GM19397 (cell line): Measurements from ENCODE around the gene ARID3A.
"Not testable (repeated sequence)": the region's sequence is repeated elsewhere in the genome, so short reads cannot be mapped to it uniquely, and the experiment has no call there.

ENCODE experiments used
- ATAC-seq: cut with Tn5 transposase; IDR thresholded peaks from one replicate; pipeline ENCODE4 v1.9.1; 2021; ENCODE audit warnings: mild to moderate bottlenecking, moderate library complexity; ENCODE audit not compliant: unreplicated experiment

ARID3A gene

DNA sequence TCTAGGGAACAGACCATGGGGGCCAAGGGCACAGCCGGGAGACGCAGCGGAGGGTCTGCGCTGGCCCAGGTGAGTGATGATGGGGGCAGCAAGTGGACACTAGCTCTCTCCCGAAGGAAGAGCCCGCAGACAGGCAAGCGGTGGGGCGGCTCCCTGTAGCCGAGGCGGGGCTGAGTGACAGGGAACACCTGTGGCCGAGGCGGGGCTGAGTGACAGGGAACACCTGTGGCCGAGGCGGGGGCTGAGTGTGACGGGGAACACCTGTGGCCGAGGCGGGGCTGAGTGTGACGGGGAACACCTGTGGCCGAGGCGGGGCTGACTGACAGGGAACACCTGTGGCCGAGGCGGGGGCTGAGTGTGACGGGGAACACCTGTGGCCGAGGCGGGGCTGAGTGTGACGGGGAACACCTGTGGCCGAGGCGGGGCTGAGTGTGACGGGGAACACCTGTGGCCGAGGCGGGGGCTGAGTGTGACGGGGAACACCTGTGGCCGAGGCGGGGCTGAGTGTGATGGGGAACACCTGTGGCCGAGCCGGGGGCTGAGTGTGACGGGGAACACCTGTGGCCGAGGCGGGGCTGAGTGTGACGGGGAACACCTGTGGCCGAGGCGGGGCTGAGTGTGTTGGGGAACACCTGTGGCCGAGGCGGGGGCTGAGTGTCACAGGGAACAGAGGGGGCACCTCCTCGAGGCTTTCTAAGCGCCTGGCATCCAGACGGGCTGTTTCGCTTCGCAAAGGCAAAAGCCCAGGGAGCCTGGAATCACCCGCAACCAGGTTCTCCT, 34.2 kb upstream of the ARID3A start:
- not testable (repeated sequence) for ATAC-seq

- ATAC-seq: no peak
These were observed 33.5 kb upstream of the ARID3A start for GRCh38 chr19:892243-892893.

DNA sequence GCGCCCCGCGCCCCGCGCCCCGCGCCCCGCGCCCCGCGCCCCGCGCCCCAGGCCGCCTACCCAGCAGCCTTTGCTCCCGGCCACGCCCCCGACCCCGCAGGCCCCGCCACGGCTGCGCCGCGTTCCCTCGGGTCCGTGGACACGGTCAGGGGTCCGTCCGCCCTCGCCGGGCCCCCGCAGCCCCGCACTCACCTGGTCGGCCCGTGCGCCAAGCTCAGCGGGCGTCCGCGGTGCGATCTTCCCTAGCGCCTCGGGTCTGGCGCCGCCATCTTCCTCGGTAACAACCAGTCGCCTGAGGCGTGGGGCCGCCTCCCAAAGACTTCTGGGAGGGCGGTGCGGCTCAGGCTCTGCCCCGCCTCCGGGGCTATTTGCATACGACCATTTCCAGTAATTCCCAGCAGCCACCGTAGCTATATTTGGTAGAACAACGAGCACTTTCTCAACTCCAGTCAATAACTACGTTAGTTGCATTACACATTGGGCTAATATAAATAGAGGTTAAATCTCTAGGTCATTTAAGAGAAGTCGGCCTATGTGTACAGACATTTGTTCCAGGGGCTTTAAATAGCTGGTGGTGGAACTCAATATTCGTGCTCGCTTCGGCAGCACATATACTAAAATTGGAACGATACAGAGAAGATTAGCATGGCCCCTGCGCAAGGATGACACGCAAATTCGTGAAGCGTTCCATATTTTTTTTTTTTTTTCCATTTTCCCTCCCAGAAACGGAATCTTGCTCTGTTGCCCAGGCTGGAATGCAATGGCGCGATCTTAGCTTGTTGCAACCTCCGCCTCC, 32.7 kb upstream of the ARID3A start, which contains the start of the genes MED16 and RNU6-9:
Gene MED16, minus strand, starts transcription at position 294 of the 796 bp plus-strand sequence. CDS start 2,056 bp downstream, outside the sequence.
Gene RNU6-9, plus strand, starts transcription at position 591 of the 796 bp plus-strand sequence.
- peak; percentile 81 for ATAC-seq

- ATAC-seq: no peak
These were observed 29.4 kb upstream of the ARID3A start for GRCh38 chr19:896434-896833.

DNA sequence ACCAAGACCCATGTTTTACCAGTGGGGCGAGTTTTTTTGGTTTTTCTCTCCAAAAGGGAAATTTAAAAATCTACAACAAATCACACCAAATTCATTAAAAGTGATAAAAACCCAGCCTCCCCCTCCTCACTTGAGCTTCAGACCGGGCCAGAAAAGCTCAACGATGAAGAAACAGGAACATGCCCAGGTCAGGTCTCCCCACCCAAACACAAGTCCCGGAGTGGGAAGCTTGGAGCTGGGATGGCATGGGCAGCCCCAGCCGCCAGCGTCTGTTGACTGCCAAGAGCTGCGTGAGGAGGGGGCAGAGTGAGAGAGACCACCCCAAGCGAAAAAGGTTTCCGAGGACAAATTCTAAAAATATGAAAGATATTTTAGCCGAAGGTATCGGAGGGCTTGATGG, 28.8 kb upstream of the ARID3A start:
- ATAC-seq: no peak

- ATAC-seq: no peak
These were observed 28.3 kb upstream of the ARID3A start for GRCh38 chr19:897442-898039.

DNA sequence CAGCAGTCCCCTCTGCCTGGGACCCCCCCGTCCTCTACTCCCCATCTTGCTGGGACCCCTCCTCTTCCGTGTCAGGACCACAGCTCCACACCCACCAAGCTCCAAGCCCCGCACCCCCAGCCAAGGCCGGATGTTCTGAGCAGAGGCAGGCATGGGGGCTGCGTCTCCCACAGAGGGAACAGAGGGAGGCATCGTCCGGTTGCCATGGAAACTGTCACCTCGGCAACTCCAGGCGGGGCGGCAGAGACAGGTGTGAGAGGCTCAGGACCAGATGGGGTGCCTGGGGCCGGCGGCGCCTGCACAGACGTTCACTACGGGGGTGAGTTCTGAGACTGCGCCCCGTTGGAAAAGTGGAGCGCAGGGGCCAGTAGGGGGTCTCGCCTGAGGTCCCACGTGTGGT, 27.2 kb upstream of the ARID3A start:
- no peak for ATAC-seq

GRCh38 chr19:899336-900042, 26.3 kb upstream of the ARID3A start:
- no peak for ATAC-seq

DNA sequence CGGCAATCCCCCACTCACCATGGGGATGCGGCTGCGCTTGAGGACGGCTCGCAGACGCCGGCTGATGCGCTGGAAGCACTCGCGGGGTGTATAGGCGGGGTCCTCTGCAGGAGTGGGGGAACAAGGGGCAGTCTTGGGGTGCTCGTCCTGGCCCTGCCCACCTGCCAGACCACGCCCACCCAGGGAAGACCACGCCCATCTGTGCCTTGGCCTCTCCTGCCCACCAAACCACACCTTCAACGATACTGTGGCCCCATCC, 25.9 kb upstream of the ARID3A start:
- ATAC-seq: no peak

DNA sequence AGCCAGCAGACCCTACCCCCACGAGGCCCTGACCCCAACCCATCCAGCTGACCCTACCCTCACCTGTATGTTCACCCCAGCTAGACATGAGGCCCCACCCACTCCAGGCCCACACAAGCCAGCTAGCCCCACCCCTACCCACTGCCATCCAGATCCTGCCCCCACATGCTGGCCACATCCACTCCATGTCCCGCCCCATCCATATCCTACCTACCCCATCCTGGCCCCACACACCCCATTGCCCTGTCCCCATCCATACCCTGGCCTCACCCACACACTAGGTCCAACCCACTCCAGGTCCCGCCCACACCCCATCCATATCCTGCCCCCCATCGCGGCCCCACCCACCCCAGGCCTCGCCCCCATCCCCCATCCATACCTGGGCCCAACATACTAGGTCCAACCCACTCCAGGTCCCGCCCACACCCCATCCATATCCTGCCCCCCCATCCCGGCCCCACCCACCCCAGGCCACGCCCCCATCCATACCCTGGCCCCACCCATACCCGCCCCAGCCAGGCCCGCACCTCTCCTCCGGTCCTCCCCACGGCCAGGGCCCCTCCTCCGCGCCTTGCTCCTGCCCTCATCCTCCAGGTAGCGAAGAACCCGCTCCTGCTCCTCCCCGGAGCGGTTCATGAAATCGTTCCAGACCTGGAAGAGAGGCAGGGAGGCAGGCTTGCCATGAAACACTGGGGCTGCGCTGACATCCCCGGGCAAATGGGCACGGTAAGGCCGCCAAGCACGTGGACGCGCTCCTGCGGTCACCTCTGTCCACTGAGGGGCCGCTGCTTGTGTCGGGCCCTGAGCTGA, 25.3 kb upstream of the ARID3A start:
- no peak for ATAC-seq

DNA sequence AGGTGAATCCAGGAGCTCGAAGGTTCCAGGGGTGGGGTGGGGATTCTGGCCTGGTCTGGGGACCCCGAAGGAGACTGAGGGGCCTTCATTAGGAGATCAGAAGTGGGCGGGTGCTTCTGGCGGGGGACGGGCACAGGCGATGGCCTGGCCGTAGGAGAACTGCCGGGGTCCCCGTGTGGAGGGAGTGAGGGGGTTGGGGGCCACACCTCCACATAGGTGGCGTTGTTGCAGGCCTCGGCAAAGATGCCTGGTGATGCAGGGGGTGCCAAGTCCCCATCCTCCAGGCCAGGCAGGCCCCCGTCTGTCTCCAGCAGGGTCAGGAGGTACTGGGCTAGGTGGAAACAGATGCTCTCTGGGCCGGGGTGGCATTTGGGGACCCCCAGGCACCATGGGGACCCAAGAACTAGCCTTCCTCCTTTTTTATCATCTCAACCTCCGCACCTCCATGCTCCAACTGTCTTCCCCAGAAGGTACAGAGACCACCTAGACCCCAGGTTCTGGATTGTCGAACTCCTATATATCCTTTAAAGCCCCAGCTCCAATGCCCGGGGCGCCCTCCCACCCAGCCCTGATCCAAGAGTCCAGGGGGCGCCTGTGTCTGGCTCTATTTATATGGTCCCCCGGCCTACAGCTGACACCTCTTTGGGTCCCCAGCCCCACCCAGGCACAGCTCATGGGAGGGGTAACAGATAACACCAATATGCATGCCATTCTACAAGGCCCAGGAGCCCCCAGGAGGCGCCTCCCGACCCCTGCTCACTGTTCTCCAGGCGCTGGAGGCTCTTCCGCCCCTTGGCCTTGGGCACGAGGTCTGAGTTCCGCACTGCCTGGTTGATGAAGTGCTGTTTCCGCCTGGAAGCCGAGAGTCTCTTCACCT, 24.4 kb upstream of the ARID3A start:
- no peak for ATAC-seq

DNA sequence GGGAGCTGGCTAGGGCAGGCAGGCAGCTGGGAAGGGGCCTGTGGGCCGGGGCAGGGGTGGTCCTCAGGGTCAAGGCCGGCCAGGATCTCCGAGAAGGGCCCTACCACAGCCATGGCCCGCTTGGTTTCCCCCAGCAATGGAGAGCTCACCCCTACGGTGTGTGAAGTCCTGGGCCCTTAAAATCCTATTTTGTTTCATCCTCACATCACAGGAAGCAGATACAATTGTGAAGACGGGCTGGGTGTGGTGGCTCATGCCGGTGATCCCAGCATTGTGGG, 23.8 kb upstream of the ARID3A start:
- no peak for ATAC-seq

GRCh38 chr19:902446-903226, 23.2 kb upstream of the ARID3A start:
- ATAC-seq: no peak

DNA sequence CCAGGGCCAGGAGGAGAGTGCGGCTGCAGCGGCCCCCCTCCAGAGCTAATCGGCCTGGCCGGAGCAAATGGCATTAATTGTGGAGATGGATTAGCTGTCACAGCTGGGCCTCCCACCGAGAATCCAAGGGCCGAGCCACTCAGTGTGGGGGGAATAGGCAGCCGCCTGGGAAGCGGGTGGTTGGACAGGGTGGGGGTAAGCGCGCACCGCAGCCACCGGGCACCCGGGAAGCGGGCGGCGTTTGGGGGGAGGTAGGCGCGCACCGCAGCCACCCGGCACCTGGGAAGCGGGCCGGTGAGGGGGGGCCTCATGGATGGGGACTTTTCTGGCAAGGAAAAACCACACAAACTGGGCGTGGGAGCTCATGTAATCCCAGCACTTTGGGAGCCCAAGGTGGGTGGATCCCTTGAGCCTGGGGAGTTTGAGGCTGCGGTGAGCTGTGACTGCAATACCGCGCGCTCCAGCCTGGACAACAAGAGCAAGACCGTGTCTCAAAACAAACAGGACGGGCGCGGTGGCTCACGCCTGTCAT, 22.5 kb upstream of the ARID3A start:
- no peak for ATAC-seq

- ATAC-seq: no peak
These were observed 21.3 kb upstream of the ARID3A start for GRCh38 chr19:904545-904944.

DNA sequence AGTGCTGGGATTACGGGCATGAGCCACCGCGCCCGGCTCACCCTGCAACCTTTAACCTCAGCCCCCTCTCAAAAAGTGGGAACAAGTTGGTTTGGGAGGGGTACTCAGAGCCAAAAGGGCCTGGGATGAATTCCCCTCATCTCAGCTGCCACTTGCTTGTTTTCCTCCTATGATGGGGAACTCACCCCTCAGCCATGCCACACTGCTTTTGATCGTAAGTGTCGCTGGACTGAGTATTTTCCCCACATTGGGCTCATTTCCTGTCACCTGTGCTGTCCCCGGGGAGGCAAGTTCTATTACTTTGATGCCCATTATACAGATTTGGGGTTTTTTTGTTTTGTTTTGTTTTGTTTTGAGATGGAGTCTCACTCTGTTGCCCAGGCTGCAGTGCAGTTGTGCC, 19.4 kb upstream of the ARID3A start:
- ATAC-seq: no peak

GRCh38 chr19:907183-907853, 18.5 kb upstream of the ARID3A start:
- ATAC-seq: no peak
